Fibroblast of lung (primary cell): ENCODE measurements around the gene TARBP1.

ENCODE experiments used
- EZH2 ChIP-seq: IDR thresholded peaks from 2 replicates; pipeline ENCODE4 v1.5.1; 2012; ENCODE audit warnings: low read length, control low read depth, mild to moderate bottlenecking; ENCODE audit errors: missing control alignments
- TF ChIP-seq, protein P1 (sequence below), 2 donors: IDR thresholded peaks in 1 of 2; conservative IDR thresholded peaks in 1 of 2; 1 replicate in 1 of 2; 2 replicates in 1 of 2; pipeline ENCODE4 v1.5.1; 2011 to 2012; ENCODE audit warnings: low read length in 2 of 2, control low read depth in 1 of 2, inconsistent platforms in 1 of 2, low read depth in 1 of 2, mild to moderate bottlenecking in 1 of 2

DNA sequence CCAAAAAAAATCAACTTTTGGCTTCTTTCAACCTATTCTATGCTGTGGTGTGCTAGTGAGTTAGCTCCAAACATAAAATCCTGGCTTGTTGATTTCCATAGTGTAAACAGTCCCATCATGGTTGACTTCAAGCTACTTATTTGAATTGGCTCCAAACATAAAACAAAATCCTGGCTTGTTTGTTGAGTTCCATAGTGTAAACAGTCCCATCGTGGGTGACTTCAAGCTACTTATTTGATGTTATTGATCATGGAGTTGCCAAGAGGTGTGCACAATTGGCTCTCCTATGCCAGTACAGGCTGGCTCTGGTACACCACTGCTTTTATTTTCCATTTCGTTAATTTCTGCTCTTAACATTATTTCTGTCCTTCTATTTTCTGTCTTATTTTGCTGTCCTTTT, 107.6 kb downstream of the TARBP1 start:
- TF ChIP-seq, protein P1, sequence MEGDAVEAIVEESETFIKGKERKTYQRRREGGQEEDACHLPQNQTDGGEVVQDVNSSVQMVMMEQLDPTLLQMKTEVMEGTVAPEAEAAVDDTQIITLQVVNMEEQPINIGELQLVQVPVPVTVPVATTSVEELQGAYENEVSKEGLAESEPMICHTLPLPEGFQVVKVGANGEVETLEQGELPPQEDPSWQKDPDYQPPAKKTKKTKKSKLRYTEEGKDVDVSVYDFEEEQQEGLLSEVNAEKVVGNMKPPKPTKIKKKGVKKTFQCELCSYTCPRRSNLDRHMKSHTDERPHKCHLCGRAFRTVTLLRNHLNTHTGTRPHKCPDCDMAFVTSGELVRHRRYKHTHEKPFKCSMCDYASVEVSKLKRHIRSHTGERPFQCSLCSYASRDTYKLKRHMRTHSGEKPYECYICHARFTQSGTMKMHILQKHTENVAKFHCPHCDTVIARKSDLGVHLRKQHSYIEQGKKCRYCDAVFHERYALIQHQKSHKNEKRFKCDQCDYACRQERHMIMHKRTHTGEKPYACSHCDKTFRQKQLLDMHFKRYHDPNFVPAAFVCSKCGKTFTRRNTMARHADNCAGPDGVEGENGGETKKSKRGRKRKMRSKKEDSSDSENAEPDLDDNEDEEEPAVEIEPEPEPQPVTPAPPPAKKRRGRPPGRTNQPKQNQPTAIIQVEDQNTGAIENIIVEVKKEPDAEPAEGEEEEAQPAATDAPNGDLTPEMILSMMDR (conservative IDR thresholded peaks at IDR 0.05 in 1 of 2, IDR thresholded peaks at IDR 0.05 in 1 of 2; ENCODE audit: low read depth in 1 of 2, low read length in 2 of 2): no peak
- no peak for TF ChIP-seq EZH2
